Small intestine (tissue), 7 donors: ENCODE measurements around the gene GRB10. TPM values are rescaled to one million over a fixed set of nuclear protein-coding genes. Genes with fewer than 3 reads are reported as not detected.

ENCODE experiments used
- DNase-seq, 2 donors: peaks; one replicate each; pipeline versions ENCODE4 v3.0.0 to v3.0.0-alpha.2; 2013
- FAIRE-seq: peaks from 2 replicates; lab custom pipeline; 2012; peaks lifted over from hg19 to GRCh38; lab: Jason Lieb, UNC
- H3K27ac ChIP-seq, 3 donors: one replicate each; pipeline ENCODE4 v1.5.1; 2013; ENCODE audit warnings: low read length in 2 of 3, mild to moderate bottlenecking in 2 of 3, control low read depth in 1 of 3, inconsistent platforms in 1 of 3, low read depth in 1 of 3, moderate library complexity in 1 of 3
- H3K27me3 ChIP-seq, 3 donors: one replicate each; pipeline ENCODE4 v1.6.1; 2013; ENCODE audit warnings: low read length in 3 of 3, inconsistent platforms in 1 of 3; ENCODE audit not compliant: control insufficient read depth in 3 of 3, insufficient read depth in 3 of 3
- H3K36me3 ChIP-seq, 3 donors: one replicate each; pipeline ENCODE4 v1.6.1; 2013; ENCODE audit warnings: low read length in 3 of 3, inconsistent platforms in 1 of 3, low read depth in 1 of 3, mild to moderate bottlenecking in 1 of 3, moderate library complexity in 1 of 3; ENCODE audit not compliant: control insufficient read depth in 3 of 3, insufficient read depth in 2 of 3
- H3K4me1 ChIP-seq, 3 donors: one replicate each; pipeline ENCODE4 v1.6.1; 2013; ENCODE audit warnings: low read length in 2 of 3, inconsistent platforms in 1 of 3, low read depth in 1 of 3, mild to moderate bottlenecking in 1 of 3, moderate library complexity in 1 of 3; ENCODE audit not compliant: control insufficient read depth in 3 of 3, insufficient read depth in 2 of 3
- H3K4me3 ChIP-seq, 3 donors: one replicate each; pipeline ENCODE4 v1.5.1; 2013; ENCODE audit warnings: low read length in 3 of 3, control low read depth in 1 of 3, inconsistent platforms in 1 of 3, low read depth in 1 of 3, mild to moderate bottlenecking in 1 of 3, moderate library complexity in 1 of 3
- H3K9me3 ChIP-seq, 2 donors: one replicate each; pipeline ENCODE4 v1.6.1; 2013; ENCODE audit warnings: low read depth in 1 of 2, low read length in 1 of 2; ENCODE audit not compliant: control insufficient read depth in 2 of 2, insufficient read depth in 1 of 2
- WGBS, 3 donors: extraction: QIAGEN DNeasy Blood & Tissue Kit; methylation state at CpG; one replicate each; pipeline ENCODE4 v1.1.7; 2013; 5-methylcytosine and 5-hydroxymethylcytosine counted together
- polyA plus RNA-seq, 4 donors: library from polyadenylated mRNA; stranded (reverse) in 3 of 4; unstranded in 1 of 4; fragments of 200-250 nt in 3 of 4; fragments of 120-200 nt in 1 of 4; gene quantifications; one replicate each; pipeline versions ENCODE4 v1.2.1 to v1.2.3, GENCODE V29; 2013
- donor health status: healthy with polysubstance abuse.
- donor health status: control.
- donor health status: control.
- donor health status: Bipolar disorder and iron deficiency.
- donor health status: healthy.

GRB10 gene
- polyA plus RNA-seq, 4 donors: 14.5 to 33.8 (median 22.1) TPM

DNA sequence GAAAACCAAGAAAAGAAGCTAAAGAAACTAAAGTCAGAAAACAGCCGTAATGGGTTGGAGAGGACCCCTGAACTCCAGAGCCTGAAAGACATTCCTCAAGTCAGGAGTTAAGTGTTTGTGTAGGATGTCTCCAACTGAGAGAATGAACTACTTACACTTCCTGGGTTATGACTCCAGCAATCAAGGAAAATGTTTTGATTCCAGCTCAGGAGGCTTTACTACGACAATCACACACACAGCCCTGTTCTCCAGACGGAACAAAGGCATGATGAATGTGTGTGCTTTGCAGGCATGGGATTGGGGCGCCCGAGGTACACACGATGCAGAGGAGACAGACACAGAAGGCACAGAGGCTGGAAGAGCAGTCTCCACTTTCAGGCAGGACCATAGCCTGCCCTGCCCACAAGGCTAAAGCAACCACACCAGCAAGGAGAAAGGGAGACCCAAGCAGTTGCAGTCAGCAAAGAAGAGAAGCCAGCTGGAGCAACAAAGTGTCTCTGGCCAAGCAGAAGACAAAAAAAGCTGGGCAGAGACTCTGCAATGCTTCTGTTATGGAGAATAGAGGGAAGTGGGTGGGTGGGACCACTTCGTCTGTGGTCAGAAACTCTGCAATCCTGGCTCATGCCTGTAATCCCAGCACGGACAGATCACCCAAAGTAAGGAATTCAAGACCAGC is 89.1 kb downstream of the GRB10 start:
- Histone ChIP-seq H3K9me3 (no peaks in the 10 kb centered on the region), H3K27ac (no peak overlapping the region), H3K4me3 (no peak overlapping the region), H3K27me3 (no peaks in the 10 kb centered on the region), H3K36me3 (no peaks in the 10 kb centered on the region), H3K4me1 (peaks cover 5 to 6% (median 5%) of the 10 kb centered on the region in 3 donors)
- FAIRE-seq (no peak), DNase-seq (no peak)
- 62 to 92% (median 82%) methylated on average over 8 of the region's 8 CpGs for WGBS, 3 donors

DNA sequence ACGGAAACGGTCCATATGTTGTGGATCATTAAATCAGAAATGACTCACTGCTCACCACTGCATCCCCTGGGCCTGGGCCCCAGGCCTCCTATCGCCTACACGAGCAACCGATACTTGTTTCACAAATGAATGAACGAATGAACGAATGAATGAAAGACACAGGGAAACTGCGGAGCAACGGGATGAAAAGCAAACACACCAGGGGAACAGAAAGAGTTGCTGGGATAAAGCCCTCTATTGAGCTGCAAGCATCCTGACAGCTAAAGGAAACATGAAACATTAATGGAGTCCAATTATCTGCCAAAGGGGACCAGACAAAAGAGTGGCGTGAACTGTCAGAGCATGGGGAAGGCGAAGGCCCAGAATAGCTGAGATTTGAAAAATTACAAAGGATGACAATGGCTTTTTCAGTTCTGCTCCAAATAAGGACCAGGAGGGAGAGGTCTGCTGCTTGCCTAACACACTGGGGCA is 92.1 kb downstream of the GRB10 start:
- no peak overlapping the region for H3K4me3 ChIP-seq
- WGBS, 3 donors: 78 to 85% (median 80%) methylated on average over 11 of the region's 11 CpGs
- DNase-seq (no peak), FAIRE-seq (no peak)
- no peaks in the 10 kb centered on the region for H3K4me1 ChIP-seq
- H3K27ac ChIP-seq: no peak overlapping the region
- no peaks in the 10 kb centered on the region for H3K9me3 ChIP-seq
- H3K36me3 ChIP-seq: peaks cover 0 to 6% (median 0%) of the 10 kb centered on the region in 3 donors
- no peaks in the 10 kb centered on the region for H3K27me3 ChIP-seq

DNA sequence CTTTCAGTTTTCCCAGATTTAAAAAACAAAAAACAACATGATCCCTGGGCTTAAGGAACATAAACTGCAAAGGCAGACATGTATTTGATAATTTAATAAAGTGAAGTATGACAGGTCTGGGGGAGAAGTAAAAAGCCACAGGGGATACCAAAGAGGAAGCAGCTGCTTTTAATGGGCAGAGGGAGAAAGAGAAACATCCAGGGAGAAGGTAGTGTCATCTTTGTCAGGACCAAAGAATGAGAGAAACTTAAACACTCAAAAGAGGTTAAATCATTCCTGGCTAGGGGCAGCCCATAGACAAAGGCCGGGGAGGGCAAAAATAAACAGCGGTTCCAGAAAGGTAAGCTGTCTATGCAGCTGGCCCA is 94.5 kb downstream of the GRB10 start:
- WGBS, 3 donors: 81 to 95% (median 84%) methylated on average over 2 of the region's 2 CpGs
- DNase-seq (no peak), FAIRE-seq (no peak)
- Histone ChIP-seq H3K27ac (no peak overlapping the region), H3K36me3 (peaks cover 0 to 6% (median 0%) of the 10 kb centered on the region in 3 donors), H3K9me3 (no peaks in the 10 kb centered on the region), H3K27me3 (no peaks in the 10 kb centered on the region), H3K4me3 (no peak overlapping the region), H3K4me1 (peaks cover 0 to 4% (median 0%) of the 10 kb centered on the region in 3 donors)

DNA sequence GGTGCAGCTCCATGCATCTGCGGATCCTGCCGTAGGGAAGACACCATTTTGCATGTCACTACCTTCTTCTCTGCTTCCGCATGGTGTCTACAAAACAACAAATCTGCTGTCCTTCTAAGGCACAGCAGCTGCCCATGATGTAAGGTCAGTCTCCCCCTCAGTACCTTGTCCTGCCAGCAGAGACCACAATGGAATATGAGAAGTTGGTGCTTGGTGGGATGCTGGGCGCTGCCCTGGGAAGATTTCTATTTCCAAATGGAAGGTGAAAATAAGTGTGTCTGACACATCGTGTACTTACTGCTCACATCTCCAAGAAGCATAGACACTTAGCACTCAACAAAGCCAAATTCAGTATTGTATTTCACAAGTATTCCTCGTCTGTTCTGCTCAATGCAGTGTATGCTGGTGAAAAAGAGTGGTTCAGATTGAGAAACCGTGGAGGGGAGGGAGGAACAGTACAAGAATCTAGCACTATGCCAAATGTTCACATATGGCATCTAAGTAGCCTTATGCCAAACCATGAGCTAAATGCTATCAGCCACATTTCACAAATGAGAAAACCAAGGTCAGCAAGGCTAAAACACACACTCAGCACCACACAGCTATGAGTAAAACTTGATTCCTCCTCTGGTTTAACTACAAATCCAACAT is 95.0 kb downstream of the GRB10 start:
- WGBS, 3 donors: 86 to 94% (median 90%) methylated on average over 7 of the region's 7 CpGs
- FAIRE-seq: no peak
- H3K27ac ChIP-seq: no peak overlapping the region

DNA sequence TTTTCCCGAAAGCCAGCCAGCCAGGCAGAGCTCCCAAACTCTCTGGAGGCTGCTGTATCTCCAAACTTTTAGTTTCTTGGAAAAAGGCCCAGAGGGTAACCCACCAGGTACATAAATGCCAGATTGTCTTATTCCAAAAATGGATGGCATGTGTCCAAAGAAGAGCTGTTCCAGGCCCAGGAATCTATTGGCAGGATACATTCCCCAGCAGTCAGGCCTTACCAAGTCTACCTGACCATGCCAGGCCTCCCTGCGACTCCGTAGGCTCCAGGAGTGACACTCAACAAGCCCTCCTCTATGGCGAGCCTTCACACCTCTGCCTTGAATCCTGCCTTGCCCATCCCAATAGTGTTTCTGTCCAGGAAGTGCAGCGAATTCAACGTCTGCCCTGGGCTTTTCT is 95.6 kb downstream of the GRB10 start:
- Histone ChIP-seq H3K27ac (no peak overlapping the region), H3K4me3 (no peak overlapping the region), H3K27me3 (no peaks in the 10 kb centered on the region), H3K4me1 (peaks cover 0 to 5% (median 2%) of the 10 kb centered on the region in 3 donors), H3K9me3 (no peaks in the 10 kb centered on the region), H3K36me3 (peaks cover 0 to 6% (median 0%) of the 10 kb centered on the region in 3 donors)
- 83 to 96% (median 90%) methylated on average over 6 of the region's 6 CpGs for WGBS, 3 donors
- no peak for FAIRE-seq
- DNase-seq: no peak

More for the DNA sequence above, 95.0 kb downstream of the GRB10 start:
- Histone ChIP-seq H3K9me3 (no peaks in the 10 kb centered on the region), H3K4me1 (peaks cover 0 to 4% (median 0%) of the 10 kb centered on the region in 3 donors), H3K4me3 (no peak overlapping the region), H3K27me3 (no peaks in the 10 kb centered on the region), H3K36me3 (peaks cover 0 to 6% (median 0%) of the 10 kb centered on the region in 3 donors)
- DNase-seq: no peak

DNA sequence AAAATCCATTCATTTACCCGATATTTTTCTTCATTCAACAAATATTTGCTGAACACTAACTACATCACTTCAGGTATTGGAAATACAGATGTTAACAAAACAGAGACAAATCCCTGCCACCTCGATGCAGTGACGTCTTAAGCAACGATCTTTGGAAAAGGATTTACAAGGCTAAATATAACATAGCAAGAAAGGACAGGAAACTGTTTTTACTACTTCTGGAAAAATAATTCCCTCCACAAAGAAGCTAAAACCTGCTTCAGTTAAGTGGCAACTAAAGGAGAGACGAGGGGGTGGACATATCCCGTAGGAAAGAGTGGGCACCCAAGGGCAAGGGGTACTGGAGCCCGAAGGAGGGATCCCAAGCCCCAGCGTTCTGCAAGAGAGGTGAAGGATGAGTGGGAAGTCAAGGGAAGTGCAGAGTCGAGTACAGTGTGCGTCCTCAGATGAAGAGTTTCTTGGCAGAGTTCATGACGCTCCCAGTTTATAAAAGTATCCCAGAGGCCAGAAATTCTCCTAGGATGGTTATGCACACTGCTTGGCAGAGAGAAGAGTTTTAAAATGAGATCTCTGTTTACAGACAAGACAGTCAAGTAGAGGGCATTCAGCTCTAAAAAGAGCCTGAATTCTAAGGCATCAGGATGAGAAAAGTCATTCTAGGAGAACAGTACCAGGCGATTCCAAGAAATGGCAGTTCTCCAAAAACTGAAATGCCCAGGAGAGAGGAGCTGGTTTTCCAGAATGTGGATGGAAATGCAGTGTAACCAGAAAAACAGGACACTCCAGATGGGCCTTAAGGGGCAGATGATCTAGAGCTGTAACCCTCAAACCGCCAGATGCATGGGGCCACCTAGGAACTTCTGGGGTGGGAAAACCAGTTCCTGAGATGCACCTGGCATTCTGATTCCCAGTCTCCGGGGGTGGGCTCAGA is 97.3 kb downstream of the GRB10 start:
- Histone ChIP-seq H3K27ac (peak overlapping the region in 2 of 3 donors; percentile 45 to 66), H3K4me3 (no peak overlapping the region), H3K9me3 (no peaks in the 10 kb centered on the region), H3K27me3 (no peaks in the 10 kb centered on the region), H3K36me3 (peaks cover 0 to 6% (median 0%) of the 10 kb centered on the region in 3 donors), H3K4me1 (peaks cover 5 to 10% (median 9%) of the 10 kb centered on the region in 3 donors)
- WGBS, 3 donors: 63 to 83% (median 82%) methylated on average over 14 of the region's 14 CpGs
- FAIRE-seq: no peak
- no peak for DNase-seq

DNA sequence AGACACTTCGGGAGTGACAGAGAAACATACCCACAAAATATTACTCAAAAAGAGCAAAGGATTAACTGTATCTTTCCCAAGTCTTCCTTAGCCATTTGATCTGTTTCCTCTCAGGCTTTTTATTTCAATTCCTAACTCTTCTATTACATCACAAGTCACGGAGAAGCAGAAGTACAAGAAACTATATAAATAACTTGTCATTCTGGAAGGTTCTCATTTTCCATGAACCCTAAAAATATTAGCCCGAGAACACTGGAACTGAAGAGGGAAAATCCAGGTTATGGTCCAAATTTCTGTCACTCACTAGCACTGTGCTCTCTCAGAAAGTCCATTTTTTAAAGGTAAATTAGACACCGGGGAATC is 98.0 kb downstream of the GRB10 start:
- Histone ChIP-seq H3K9me3 (no peaks in the 10 kb centered on the region), H3K4me1 (peaks cover 5 to 10% (median 9%) of the 10 kb centered on the region in 3 donors), H3K36me3 (peaks cover 0 to 6% (median 0%) of the 10 kb centered on the region in 3 donors), H3K4me3 (no peak overlapping the region), H3K27ac (peak overlapping the region in 2 of 3 donors; percentile 32 to 60), H3K27me3 (no peaks in the 10 kb centered on the region)
- WGBS, 3 donors: 46 to 51% (median 51%) methylated on average over 4 of the region's 4 CpGs
- no peak for FAIRE-seq
- no peak for DNase-seq
